ENCODE results near the gene TSPAN17.

DNA sequence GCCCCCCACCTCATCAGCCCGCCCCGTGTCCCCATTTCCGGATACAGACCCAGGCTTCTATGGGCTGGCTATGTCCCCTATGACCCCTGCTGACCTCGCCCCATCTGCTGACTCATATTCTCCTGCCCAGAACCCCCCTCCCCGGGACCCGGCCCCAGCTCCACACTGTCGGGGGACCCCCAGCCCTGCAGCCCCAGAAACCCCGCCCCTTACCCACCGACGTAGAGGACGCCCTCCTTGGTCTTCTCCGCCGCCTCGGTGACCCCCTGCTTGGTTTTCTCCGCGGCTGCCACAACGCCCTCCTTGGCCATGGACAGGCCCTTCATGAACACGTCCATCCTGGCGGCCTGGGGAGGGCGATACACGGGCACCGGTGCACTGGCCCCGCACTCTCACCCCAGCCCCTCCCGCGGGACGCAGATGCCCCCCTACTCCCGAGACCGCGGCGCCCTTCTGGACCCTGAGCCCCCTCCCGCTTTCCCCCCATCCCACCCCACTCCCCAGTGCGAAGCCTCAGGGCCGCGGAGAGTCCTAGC lies 17.9 kb upstream of the TSPAN17 start:
- no peak for TF ChIP-seq POLR2AphosphoS5 (IDR thresholded peaks at IDR 0.05; ENCODE audit: low read depth, low read length)
- TF ChIP-seq, protein P1, sequence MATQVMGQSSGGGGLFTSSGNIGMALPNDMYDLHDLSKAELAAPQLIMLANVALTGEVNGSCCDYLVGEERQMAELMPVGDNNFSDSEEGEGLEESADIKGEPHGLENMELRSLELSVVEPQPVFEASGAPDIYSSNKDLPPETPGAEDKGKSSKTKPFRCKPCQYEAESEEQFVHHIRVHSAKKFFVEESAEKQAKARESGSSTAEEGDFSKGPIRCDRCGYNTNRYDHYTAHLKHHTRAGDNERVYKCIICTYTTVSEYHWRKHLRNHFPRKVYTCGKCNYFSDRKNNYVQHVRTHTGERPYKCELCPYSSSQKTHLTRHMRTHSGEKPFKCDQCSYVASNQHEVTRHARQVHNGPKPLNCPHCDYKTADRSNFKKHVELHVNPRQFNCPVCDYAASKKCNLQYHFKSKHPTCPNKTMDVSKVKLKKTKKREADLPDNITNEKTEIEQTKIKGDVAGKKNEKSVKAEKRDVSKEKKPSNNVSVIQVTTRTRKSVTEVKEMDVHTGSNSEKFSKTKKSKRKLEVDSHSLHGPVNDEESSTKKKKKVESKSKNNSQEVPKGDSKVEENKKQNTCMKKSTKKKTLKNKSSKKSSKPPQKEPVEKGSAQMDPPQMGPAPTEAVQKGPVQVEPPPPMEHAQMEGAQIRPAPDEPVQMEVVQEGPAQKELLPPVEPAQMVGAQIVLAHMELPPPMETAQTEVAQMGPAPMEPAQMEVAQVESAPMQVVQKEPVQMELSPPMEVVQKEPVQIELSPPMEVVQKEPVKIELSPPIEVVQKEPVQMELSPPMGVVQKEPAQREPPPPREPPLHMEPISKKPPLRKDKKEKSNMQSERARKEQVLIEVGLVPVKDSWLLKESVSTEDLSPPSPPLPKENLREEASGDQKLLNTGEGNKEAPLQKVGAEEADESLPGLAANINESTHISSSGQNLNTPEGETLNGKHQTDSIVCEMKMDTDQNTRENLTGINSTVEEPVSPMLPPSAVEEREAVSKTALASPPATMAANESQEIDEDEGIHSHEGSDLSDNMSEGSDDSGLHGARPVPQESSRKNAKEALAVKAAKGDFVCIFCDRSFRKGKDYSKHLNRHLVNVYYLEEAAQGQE (IDR thresholded peaks at IDR 0.05; ENCODE audit: insufficient read depth in 1 of 2, low read depth in 2 of 2, low read length in 2 of 2) = no peak
- no peak for TF ChIP-seq TAF1 (IDR thresholded peaks at IDR 0.05; ENCODE audit: borderline replicate concordance, insufficient read depth, low read length)
- TF ChIP-seq SIN3A (IDR thresholded peaks at IDR 0.05; ENCODE audit: borderline replicate concordance, insufficient read depth, low read length) = no peak
- TF ChIP-seq FOXP2 (optimal IDR thresholded peaks at IDR 0.05; ENCODE audit: borderline replicate concordance, extremely low read depth, extremely low read length, insufficient read depth) = no peak

Measured in PFSK-1 (cell line).